GM12875 (cell line): ENCODE data around the gene BMERB1.

ENCODE experiments used
- H3K4me3 ChIP-seq: one replicate; pipeline ENCODE4 v1.5.1; 2011; ENCODE audit warnings: low read depth, low read length, control low read depth
- TF ChIP-seq, protein P1 (sequence below): IDR thresholded peaks from 2 replicates; pipeline ENCODE4 v1.5.1; 2011; ENCODE audit warnings: low read depth, mild to moderate bottlenecking, control low read depth, inconsistent platforms, low read length, moderate library complexity, borderline replicate concordance; ENCODE audit not compliant: insufficient read depth

BMERB1 gene

DNA sequence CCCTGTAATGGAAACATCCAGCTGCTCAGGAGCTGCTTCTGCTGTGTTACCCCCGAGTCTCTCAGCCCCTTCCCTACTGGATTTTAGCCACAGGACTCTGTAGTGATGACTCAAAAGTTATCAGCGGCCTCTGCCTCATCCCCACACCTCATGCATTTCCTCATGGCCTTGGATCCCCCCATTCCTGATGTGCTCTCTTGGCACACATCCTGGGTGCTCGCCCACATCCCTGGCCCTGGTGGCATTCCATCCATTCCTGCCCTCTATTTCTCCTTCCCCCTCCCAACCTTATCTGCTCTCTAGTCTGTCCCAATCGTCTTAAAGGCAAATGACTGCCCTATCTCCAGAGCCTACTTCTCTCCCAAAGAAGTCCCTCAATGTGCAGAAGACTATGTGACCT is 184.0 kb downstream of the BMERB1 start:
- TF ChIP-seq, protein P1, sequence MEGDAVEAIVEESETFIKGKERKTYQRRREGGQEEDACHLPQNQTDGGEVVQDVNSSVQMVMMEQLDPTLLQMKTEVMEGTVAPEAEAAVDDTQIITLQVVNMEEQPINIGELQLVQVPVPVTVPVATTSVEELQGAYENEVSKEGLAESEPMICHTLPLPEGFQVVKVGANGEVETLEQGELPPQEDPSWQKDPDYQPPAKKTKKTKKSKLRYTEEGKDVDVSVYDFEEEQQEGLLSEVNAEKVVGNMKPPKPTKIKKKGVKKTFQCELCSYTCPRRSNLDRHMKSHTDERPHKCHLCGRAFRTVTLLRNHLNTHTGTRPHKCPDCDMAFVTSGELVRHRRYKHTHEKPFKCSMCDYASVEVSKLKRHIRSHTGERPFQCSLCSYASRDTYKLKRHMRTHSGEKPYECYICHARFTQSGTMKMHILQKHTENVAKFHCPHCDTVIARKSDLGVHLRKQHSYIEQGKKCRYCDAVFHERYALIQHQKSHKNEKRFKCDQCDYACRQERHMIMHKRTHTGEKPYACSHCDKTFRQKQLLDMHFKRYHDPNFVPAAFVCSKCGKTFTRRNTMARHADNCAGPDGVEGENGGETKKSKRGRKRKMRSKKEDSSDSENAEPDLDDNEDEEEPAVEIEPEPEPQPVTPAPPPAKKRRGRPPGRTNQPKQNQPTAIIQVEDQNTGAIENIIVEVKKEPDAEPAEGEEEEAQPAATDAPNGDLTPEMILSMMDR: no peak
- H3K4me3 ChIP-seq: no peak overlapping the region

DNA sequence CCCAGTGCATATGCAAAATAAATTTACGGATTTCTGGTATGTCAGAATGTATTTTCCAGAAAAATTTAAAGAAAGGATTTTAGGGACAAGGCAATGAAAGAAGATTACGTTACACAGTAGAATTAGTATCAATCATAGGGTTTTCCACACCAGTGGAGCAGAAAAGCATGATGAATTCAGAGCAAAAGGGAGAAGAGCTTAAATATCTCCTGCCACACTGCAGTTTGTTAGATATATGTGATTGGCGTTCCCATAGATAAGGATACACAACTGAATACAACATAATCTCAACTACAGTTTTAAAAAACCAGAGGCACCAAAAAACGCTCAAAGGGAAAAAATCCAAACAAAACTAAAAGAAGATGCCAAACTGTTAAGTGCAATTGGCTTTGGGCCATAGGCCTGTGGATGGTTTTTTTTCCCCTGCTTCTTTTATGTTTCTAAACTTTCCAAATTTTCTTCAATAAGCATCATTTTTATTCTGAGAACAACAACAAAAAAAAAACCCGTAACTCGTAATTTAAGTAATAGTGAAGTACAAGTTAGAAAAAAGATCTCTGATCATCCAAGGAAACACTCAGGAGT is 186.3 kb downstream of the BMERB1 start:
- H3K4me3 ChIP-seq: no peak overlapping the region
- TF ChIP-seq, protein P1: no peak

DNA sequence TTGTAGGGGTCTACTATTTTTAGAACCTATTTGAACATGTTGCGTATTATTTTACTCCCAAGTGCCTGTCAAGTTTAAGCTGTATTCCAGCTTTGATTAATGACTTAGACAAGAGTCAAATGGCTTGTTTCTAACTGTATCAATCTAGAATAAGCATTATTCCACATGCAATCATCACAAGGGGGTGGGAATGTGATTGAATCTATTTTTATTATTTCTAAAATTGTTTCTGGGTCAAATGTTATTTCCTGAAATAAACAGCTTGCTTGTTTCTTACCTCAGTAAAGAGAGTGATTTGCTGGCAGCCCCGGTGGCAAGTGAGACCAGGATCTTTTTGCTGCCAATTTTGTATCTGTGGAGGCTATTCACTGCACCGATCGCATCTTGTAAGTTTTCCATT is 187.1 kb downstream of the BMERB1 start:
- TF ChIP-seq, protein P1: no peak
- no peak overlapping the region for H3K4me3 ChIP-seq

DNA sequence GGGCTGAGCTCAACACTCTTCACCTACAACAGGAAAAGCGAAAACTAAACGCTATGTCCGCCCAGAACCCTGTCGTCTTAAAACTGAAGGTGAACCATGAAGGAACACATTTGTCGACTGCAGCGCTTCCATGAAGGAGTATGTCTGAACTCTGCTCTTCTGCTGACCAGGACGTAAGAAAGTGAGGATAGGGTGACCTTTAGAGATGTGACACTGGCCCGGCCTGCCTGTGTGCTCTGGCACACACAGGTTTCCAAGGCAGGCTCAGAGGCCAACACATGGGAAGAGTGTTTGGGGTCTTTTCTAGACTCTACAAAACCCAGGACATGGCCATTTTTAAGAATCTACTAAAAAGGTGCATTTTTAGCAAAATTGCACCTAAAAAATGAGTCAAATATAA is 187.5 kb downstream of the BMERB1 start:
- H3K4me3 ChIP-seq: no peak overlapping the region
- TF ChIP-seq, protein P1: no peak

DNA sequence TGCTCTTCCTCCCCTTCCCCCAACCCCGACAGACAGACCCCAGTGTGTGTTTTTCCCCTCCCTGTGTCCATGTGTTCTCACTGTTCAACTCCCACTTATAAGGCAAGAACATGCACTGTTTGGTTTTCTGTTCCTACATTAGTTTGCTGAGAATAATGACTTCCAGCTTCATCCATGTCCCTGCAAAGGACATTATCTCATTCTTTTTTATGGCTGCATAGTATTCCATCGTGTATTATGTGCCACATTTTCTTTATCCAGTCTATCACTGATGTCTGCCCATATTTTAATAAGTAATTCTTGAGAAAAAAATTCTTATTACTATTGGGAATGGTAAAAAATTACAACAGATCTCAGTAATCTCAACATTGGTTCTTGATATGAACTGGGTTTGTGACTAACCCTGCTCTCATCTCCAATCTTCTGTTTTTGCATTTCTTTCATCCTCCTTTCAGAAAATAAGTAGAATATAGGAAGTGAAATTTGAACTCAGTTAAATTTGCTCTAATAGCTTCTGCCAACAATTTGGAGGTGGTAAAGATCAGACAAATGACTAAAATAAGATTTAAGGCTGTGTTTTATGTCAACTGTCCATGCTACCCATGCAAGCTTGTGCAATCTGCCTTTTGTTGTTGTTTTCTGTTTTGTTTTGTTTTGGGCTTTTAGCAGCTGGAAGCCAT is 197.5 kb downstream of the BMERB1 start:
- no peak overlapping the region for H3K4me3 ChIP-seq
- TF ChIP-seq, protein P1: no peak

DNA sequence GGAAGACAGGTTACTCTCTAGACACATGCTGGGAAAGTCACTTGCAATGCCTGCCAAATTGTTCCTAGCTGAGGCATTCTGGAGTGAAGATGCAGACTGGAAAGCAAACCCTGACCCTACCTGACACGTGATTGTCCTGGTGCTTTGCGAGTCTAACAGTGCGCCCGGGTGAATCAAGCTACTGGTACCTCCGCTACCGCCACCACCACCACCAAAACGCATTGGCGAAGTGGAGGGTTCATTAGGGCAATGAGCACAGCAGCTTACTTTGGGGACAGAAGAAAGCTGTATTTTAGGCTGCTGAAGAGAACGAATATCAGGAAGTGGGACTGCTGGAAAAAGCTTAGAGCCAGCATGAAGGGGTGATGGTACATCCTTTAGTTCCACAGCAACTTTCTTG is 201.5 kb downstream of the BMERB1 start:
- H3K4me3 ChIP-seq: no peak overlapping the region
- TF ChIP-seq, protein P1: no peak

DNA sequence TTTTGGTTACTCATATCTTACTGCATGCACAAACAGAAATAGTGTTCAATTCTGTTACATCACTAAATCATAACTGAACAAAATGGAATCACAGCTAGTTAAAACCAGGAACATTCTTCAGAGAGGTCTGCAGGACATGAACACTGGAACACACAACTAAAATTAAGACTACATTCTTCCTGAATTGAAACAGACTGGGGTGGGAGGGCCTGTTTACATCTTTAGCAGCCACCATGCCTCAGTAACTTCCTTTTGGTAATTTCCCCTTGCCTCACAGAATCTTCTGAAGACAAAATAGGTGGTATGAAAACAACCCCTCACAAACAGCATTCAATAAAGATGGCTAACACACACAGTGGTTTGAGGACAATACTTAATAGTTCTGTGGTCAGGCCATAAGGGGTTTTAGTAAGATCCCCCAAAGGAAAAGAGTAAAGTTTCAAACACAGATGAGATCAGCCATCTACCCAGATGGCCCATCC is 202.0 kb downstream of the BMERB1 start:
- TF ChIP-seq, protein P1: no peak
- no peak overlapping the region for H3K4me3 ChIP-seq
